Activated CD8-positive, alpha-beta memory T cell treated with anti-CD3 and anti-CD28 coated beads for 24 hours (primary cell): ENCODE data around the gene BCL2L11.
A peak's percentile ranks its signal among the peaks of the same experiment; 100 is the strongest.

Experiments
- DNase-seq: peaks from one replicate; pipeline ENCODE4 v3.0.0-alpha.2; 2020

Gene BCL2L11

DNA sequence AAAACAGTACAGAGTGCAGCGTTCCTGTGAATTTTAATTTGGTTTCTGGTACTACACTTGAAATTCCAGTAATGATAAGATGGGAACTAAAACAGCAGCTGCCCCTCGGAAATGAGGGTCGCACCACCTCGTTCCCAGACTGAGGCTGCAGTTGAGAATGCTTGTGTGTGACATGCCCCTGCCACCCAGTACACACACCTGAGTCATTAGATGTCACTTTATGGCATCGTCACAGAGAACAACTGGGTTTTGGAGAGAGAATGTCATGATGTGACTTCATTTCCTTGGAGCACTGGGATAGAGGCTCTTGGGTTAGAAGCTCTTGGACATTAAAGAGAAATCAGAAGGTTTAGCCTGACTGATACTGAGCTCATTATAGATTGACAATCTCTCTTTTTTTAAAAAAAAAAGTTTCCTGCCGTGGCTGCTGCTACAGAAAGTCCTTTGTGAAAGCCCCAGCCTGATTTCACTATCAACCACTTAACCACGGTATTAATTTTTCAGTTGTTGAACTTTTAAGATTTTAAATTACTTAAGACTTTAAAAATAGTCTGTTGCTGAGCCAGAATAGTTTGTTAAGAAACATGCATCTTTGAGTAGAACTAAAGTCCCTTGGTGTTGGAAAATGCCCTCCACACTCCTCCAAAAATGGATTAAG, 24.5 kb downstream of the BCL2L11 start:
- DNase-seq = no peak

DNA sequence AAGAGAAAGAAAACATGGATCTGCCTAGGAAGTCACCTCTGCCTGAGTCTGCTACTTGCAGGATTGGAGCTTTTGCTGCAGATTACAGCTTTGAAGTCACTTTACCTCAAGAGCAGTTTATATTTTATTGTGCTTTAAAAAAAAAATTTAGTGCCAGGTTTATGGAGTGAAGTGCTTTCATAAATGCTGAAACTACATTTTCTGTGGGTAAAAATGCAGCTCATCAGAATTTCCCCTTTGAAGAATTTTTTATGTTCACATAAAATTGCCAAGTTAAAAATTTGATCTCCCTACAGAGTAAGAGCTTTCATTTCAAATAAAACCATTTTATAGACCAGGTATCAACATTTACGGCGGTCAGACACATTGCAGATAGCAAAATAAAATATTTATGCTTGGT, 25.2 kb downstream of the BCL2L11 start:
- DNase-seq = no peak

DNA sequence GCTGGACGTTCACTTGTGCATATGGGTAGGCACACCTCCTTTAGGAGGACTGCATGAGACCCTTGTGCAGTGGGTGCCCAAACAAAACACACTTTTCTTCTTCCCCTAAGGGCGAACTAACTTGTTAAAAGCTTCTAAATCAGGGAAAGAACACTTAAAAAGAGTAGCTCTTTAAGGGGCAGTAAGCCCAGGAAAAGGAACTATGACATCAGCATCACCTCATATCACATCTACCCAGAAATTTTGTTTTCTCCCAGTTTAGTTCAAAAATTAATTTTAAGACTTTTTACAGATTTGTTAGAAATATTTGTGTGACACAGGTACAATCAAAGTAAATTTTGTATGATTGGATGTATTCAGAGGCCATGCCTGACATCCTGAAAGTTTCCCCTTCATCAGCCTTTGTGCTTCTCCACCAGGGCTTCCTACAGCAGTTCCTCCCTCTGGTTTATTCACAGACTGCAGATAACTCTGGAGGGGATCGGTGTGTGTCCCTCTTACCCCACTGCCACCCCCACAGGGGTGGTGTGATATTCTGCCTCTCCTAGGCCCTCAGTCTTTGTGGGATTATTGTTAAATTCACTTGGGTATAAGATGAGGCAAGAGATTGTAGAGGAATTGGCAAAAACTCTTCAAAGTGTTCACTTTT, 27.6 kb downstream of the BCL2L11 start:
- DNase-seq = no peak

DNA sequence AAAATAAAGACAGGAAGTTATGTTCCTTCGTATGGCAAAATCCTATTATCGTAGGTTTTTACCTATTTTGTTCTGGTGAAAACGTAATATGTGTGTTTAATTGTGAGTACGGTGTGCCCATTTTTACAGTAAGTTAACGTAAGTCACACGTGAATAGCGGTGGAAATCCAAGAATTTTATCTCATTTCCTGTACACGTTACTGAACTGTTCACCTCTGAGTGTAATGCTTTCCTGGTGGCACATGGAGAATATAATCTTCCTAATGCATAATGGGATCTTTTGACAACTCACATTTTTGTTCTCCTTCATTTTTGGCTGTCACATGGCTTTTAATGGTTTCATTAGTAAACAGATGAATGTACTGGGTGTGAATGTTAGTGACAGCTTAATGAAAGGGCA, 28.2 kb downstream of the BCL2L11 start:
- DNase-seq = no peak

DNA sequence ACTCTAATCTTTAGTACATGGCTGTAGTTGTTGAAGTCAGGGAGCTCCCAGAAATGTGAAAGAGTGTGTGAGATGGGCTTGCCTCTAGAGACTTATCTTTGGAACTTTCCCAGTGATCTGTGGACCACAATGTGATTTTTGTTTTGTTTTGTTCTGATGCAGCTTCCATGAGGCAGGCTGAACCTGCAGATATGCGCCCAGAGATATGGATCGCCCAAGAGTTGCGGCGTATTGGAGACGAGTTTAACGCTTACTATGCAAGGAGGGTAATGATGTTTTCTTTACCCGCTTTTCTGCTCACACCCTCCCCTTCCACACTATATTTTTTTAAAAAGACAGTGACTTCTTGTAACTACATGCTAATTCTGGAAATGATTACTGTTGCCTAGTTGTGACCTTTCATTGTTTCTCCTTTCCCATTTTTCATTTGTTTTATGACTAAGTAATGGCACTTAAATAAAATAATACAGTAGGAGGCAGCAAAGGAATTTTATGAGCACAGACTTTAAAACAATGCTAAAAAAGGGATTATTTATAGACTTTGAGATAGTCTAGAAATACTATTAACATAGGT, 29.3 kb downstream of the BCL2L11 start:
- DNase-seq = no peak

DNA sequence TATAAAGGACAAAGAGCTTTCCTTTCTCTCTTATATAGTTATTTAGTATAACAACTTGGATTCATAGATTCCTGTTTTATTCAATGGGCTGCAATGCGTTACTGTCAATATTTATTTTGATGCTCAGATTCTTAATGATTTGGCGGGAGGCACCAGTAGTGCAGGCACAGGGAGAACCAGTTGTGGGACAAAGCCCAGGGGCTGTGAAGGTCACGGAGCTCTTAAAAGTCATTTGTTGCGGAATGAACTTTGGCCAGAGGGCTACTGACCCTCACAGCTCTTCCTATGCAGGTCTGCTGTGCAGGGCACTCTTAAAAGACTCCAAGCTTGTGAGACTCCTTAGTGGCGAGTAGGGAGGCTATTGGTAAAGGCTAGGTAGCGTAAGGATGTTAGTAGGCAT, 34.0 kb downstream of the BCL2L11 start:
- DNase-seq = no peak

DNA sequence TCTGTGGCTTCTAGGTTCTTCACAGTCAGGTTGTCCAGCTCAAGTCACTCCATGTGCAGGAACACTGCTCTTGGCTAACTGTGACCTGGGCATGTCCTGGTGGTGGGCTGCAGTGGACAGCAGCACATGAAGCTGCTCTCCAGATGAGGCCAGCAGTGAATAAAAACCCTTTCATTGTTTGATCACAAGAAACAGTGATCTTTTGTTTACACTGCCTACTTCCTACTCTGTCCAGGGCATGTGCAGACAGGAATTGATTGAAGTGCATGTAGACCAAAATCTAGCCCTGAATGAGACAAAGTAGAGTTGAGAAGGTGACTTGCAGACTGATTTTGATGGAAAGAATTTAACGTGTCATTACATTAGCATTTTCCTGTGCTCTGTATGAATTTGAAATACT, 34.9 kb downstream of the BCL2L11 start:
- DNase-seq = no peak

DNA sequence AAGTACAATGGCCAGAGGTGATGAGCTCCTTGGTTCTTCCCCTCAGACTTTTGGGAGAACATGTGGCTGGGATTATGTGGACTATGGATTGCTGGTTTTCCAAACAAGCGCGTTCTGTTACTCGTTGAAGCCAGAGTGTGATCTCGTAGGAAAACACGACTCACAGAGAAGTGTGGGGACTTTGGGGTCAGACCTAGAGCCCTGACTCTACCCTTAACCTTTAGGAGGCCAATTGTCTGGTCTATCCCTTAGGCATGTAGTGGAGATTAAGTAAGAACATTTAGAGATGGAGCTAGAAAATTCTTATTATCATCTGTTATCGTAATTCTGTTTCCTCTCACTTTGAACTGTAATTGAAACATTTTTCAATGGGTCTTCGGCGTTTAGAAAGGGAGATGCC, 35.8 kb downstream of the BCL2L11 start:
- no peak for DNase-seq

DNA sequence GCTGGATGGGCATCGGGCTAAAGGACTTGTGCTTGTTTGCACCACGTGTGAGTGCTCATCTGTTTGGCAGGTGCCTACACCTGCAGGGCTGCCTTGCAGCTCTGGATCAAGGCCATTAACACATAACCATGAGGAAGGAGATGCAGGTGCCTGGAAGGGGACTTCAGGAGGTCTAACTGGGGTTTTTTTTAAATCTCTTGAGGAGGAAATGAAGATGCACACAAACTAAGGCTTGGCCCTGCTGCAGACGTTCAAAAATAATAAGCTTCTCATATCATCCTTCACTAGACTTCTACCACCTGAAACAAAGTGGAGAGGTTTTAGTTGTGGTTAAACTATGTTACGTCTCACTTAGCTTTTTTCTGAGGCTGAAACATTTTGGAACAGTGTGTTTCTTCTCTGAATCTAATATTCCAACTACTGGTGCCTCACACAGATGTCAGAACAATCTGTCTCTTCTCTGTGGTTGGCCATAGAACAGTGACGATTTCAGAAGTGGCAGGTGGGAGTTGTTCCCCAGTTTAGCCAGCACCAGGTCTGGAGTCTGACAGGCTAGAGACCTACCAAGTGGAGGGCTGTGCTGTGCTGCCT, 36.5 kb downstream of the BCL2L11 start:
- DNase-seq = no peak

DNA sequence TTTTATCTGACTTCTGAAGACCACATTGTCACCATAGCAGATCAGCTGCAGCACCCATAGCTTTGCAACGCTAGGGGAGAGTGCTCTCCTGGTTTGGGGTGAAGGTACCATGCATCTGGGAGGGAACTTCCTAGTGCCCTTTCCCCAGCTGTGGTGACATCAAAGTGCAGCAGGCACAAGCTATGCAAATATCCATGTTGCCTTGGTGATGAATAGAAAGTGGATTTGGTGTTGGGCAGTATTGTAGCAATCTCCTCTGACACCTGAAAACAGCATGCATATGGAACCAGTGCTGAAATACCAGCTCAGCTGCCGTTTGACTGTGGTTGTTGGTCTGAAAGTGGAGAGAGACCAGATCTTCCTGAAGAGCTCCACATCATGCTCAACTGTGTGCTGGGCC, 37.1 kb downstream of the BCL2L11 start:
- no peak for DNase-seq

DNA sequence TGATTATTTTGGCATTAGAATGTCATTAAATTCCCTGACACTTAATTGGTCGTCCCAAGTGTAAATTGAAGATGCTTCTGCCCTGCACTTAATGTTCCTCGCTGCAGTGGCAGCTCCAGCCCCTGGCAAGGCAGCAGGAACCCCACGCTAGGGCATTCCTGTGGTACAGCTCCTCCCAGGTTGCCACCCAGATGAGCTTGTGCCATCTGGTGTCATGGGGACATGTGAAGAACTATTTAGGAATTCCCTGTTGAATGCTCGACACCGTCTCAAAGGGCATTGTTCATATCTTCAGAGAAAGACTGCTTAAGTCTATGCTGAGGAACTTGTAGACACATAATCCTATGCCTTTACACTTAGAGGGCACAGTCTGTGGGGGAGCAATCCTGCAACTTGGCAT, 38.9 kb downstream of the BCL2L11 start:
- no peak for DNase-seq

DNA sequence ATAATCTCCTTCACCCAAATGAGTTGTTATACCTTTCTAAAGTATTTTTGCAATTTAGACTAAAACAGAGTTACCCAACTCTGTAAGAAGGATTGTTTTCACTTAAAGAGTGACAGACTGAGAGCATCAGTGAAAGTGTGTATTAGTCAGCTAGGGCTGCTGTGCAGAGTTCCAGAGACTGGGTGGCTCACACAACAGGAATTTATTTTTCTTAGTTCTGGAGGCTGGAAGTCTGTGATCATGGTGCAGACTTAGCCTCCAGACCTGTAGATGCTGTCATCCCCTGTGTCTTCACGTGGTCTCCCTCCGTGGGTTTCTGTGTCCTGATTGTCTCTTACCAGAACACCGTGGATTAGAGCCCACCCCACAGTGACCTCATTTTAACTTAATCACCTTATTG, 40.0 kb downstream of the BCL2L11 start:
- DNase-seq = no peak

DNA sequence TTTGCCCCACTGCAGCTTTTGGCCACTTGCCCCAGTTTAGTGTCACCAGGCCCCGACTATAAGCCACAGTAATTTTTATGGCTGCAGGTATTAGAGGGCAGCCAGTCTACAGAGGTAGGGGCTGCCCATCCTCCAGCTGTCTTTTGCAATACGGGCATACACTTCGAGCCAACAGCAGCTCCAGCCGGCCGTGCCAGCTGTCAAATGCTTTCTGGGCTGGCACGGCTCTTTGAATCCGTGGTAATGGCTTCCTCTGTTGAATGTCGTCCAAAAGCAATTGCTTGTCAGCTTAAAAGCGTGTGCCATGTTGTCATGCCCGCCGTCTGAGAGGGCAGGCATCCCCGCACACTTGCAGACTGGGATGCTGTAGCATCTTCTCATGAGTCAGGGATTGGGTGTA, 41.3 kb downstream of the BCL2L11 start:
- DNase-seq = no peak

DNA sequence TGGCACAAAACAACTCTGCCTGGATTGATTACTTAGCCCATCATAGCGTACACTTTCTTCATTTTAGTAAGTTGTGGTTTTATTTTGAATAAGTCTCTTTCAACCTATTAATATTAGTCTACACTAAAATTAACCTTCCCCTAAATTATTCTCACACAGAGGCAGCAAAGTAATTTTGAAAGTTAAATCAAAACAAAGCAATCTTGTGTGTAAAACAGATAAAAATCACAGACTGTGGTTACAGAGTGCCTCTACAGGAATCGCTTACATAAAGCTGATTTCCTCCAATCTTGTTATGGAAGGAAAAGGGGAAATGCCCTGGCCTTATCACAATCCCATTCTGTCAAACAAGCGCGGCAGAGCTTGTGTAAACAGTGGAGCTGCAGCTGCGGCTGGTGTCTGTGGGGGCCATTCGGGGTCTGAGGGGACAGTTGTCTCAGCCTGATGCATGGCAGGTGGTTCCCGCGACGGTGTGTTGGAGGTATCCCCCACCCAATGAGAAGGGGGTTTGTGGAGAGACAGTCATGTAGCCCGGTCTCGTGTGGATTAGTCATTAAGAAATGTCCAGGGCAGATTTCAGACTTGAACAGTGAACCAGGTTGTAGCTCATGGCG, 42.1 kb downstream of the BCL2L11 start:
- DNase-seq = no peak

DNA sequence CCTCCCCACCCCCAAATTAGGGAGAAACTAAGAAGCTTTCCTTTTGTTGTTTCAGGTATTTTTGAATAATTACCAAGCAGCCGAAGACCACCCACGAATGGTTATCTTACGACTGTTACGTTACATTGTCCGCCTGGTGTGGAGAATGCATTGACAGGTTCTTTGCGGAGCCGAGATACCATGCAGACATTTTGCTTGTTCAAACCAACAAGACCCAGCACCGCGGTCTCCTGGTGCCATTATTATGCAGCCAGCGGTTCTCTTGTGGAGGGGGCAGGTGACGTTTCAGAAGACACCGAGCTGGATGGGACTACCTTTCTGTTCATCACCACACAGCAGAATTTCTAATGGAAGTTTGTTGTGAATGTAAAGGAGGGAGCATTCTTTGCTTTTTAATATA, 43.4 kb downstream of the BCL2L11 start:
- no peak for DNase-seq

DNA sequence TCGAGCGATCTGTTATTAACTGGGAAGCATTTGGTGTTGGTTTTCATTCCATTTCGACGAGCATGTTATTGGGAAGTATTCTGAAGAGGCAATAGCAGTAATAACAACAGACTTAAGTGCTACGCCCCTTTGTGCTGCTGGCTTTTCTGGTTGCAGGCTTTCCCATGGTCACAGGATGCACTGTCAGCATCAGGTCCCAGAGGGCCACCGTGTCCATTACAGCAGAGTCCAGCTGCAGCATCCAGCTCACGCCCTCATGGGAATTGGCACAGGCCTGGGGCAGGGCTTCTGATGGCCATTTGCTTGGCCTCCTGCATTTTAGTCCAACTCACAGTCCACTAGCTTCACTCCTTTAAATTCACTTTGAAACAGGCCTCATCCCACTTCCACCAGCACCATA, 44.4 kb downstream of the BCL2L11 start:
- DNase-seq = peak; percentile 53

DNA sequence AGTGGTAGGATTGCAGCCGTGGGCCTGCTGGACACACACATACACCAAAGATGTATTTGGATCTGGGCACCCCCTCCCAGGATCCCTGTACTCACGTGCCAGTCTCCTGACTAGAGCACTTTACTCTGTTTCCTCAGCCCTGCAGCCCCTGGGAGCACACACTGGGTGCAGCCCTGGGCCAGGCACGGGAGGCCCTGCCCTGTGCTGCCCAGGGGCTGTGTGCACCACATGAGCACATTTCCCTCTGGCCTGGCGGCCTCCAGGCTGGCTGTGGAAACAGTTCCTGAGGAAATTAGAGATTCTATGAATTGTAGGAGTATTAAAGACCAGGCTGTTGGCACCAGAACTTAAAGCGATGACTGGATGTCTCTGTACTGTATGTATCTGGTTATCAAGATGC, 45.4 kb downstream of the BCL2L11 start:
- peak; percentile 52 for DNase-seq

DNA sequence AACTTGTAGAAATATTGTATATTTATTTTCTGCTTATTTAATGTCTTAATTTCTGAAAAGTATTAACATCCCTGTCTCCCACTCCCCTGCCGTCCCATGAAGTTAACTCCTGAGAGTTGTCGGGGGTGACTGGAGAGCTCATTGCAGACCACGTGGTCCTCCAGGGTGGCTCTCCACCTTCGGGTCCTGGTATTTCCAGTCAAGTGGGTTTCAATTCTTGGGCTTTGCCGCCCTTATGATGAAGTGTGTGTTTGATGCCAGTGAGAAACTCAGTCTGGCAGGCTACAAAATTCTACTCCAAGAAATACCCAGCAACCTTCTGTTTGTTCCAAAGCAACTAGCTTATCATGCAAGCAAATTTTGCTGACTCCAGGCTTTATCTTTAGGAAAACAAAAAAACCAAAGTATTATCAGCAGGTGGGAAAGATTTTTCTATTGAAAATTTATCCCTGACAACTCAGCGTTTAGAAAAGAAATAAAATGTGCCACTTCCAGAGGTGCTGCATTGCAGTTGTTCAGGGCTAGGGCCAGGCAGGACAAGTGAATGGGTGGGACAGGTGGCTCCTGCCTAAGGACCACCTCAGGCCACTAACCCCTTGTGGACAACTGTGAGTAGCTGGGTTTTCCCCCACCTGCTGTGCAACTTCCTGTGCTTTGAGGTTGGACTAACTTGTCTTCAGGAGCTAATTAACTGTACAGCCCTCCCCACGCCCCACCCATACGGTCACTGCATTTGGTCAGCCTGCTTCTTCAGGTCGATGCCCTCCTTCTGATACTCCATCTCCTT, 46.6 kb downstream of the BCL2L11 start:
- peak; percentile 56 for DNase-seq

DNA sequence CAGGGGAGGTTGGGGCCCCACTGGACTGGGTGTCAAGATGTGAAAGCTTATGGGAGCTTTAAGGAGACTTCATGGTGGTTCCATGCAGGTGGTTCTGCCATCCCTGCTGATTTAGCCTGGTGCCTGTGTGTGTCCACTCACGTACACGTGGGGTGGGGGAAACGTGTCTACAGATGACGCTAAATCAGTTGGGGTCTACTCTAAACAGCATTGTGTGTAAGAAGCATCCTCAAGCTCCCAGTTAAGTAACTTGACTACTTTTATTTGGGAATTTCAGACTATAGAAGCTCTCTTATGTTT, 47.1 kb downstream of the BCL2L11 start:
- no peak for DNase-seq

DNA sequence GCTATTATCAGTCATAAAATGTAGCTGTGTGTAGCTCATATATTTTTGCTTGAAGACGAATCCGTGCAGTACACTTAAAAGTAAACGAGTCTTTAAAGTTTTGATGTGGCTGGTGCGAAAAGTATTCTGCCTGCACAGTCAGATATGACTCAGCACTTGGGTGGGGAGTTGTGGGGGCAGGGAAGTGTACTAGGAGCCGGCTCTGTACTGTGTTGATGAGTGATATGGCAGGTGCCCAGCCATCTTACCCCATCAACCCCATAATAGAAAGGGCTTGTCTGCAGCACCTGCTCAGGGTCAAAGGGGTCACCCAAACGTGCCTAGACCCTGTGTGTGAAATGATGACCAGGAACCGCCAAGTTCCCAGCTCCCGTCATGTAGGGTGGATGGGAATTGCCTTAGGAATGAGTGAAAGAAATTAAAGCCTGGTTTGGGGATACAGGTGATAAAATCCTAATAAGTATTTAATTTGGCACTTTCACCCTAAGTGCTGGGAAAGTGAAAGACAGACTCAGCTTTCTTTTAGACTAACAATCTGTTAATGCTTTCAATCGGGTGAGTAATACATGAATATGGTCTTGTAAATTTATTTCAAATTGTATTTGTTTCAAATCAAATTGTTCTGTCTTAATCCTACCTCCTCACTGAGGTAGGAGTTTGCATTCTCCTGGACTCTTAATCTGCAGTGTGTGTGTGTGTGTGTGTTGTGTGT, 48.0 kb downstream of the BCL2L11 start:
- DNase-seq = peak; percentile 81

DNA sequence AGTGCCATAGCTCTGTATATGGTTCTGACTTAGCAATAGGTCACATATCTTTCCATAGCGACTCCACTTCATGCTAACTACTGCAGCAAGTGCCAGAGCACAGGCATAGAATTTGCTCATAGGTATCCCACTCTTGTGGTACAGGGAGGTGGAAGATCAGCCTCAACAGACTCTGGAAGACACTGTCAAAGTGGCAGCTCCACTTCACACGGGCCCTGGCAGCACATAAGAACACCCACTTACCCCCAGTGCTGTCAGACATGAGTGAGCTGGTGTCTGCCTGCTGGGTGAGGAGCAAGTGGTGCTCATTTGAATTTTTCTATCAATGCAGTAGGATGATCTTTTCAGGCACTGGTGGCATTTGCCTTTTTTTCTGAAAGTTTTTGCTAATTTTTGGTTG, 48.6 kb downstream of the BCL2L11 start:
- DNase-seq = peak; percentile 56

DNA sequence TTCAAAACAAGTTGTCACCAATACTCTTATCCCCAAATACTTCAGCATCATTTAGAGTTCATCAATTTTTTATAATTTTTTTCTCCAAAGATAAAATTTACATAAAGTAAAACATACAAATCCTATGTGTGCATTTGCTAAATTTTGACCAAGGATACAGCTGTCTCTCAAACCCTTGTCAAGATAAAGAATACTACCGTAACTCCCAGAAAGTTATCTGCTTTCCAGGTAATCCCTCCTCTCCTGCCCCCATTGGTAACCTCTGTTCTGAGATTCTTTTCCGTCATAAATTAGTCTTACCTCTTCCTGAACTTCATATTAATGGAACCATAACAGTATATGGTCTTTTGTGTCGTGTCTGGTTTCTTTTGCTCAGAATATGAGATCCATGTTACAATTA, 49.2 kb downstream of the BCL2L11 start:
- DNase-seq = no peak
